IMR-90 (cell line): ENCODE results near the gene ACOXL. TPM values are rescaled to one million over a fixed set of nuclear protein-coding genes. Genes with fewer than 3 reads are reported as not detected.
A peak's percentile ranks its signal among the peaks of the same experiment; 100 is the strongest.

Source experiments
- ATAC-seq: fragments of 200-7000 bp; cut with Tn5 transposase; 2 replicates; pipeline ENCODE4 v1.9.1; 2020; ENCODE audit warnings: low read depth, mild to moderate bottlenecking, moderate library complexity
- BruUV-seq: library from RNA; stranded (reverse); fragments of 400-500 nt; replicated peaks from 2 replicates; lab custom pipeline; 2021; lab: Mats Ljungman, UMichigan
- CTCF ChIA-PET: fragments of 300-600 bp; formaldehyde crosslinking; extraction: SDS; loops from one replicate; lab custom pipeline; 2021; ENCODE audit warnings: antibody characterized with exemption; lab: Yijun Ruan, JAX
- POLR2A ChIA-PET: fragments of 300-600 bp; sonication (Branson Sonifier 250); formaldehyde crosslinking; loops from one replicate; lab custom pipeline; 2022; ENCODE audit warnings: antibody characterized with exemption; ENCODE audit not compliant: unreplicated experiment; lab: Charles Lee
- DNase-seq: peaks from one replicate; pipeline ENCODE4 v3.0.0; 2013
- H2AFZ ChIP-seq: replicated peaks from 2 replicates; pipeline ENCODE3; 2013; ENCODE audit warnings: low read length, mild to moderate bottlenecking; ENCODE audit not compliant: poor library complexity
- H2AK5ac ChIP-seq: 2 replicates; pipeline ENCODE4 v1.6.1; 2013; ENCODE audit warnings: low read depth, low read length, inconsistent platforms
- H2AK9ac ChIP-seq: replicated peaks from 2 replicates; pipeline ENCODE3; 2013; ENCODE audit warnings: mild to moderate bottlenecking, low read depth, low read length, moderate library complexity; ENCODE audit not compliant: poor library complexity
- H2BK120ac ChIP-seq: 2 replicates; pipeline ENCODE4 v1.6.1; 2013; ENCODE audit warnings: low read depth, low read length, inconsistent platforms
- H2BK15ac ChIP-seq: 3 replicates; pipeline ENCODE4 v1.6.1; 2013; ENCODE audit warnings: low read depth, low read length, inconsistent platforms
- H2BK20ac ChIP-seq: 2 replicates; pipeline ENCODE4 v1.6.1; 2013; ENCODE audit warnings: low read depth, mild to moderate bottlenecking, inconsistent platforms, low read length, moderate library complexity
- H2BK5ac ChIP-seq: 2 replicates; pipeline ENCODE4 v1.6.1; 2013; ENCODE audit warnings: mild to moderate bottlenecking, low read depth, low read length, inconsistent platforms; ENCODE audit not compliant: poor library complexity, severe bottlenecking
- H3K14ac ChIP-seq: replicated peaks from 2 replicates; pipeline ENCODE4 v1.6.1; 2013; ENCODE audit warnings: low read depth, low read length, inconsistent platforms
- H3K18ac ChIP-seq: 2 replicates; pipeline ENCODE4 v1.6.1; 2013; ENCODE audit warnings: low read depth, low read length, control low read depth
- H3K23ac ChIP-seq: 2 replicates; pipeline ENCODE4 v1.6.1; 2013; ENCODE audit warnings: low read depth, low read length, inconsistent platforms
- H3K27ac ChIP-seq: 2 replicates; pipeline ENCODE4 v1.5.1; 2013; ENCODE audit warnings: mild to moderate bottlenecking, control low read depth, low read length; ENCODE audit not compliant: insufficient read depth
- H3K27me3 ChIP-seq: 2 replicates; pipeline ENCODE4 v1.6.1; 2013; ENCODE audit warnings: low read length; ENCODE audit not compliant: control insufficient read depth, insufficient read depth
- H3K36me3 ChIP-seq: 2 replicates; pipeline ENCODE4 v1.6.1; 2013; ENCODE audit warnings: low read length, mixed read lengths; ENCODE audit not compliant: control insufficient read depth, insufficient read depth
- H3K4ac ChIP-seq: 2 replicates; pipeline ENCODE4 v1.6.1; 2013; ENCODE audit warnings: low read depth, low read length, inconsistent platforms
- H3K4me1 ChIP-seq: 2 replicates; pipeline ENCODE4 v1.6.1; 2013; ENCODE audit warnings: low read length, mixed read lengths; ENCODE audit not compliant: control insufficient read depth, insufficient read depth
- H3K4me2 ChIP-seq: 2 replicates; pipeline ENCODE4 v1.6.1; 2013; ENCODE audit warnings: low read depth, mild to moderate bottlenecking, control low read depth, low read length, moderate library complexity
- H3K4me3 ChIP-seq: 2 replicates; pipeline ENCODE4 v1.5.1; 2013; ENCODE audit warnings: low read depth, mild to moderate bottlenecking, control low read depth, low read length, moderate library complexity; ENCODE audit not compliant: insufficient read depth
- H3K56ac ChIP-seq: 2 replicates; pipeline ENCODE4 v1.6.1; 2013; ENCODE audit warnings: low read length, inconsistent platforms; ENCODE audit not compliant: insufficient read depth; ENCODE audit errors: extremely low read depth
- H3K79me1 ChIP-seq, 2 experiments: 2 replicates each; pipeline ENCODE4 v1.6.1; 2013; ENCODE audit warnings: low read length in 2 of 2, inconsistent platforms in 1 of 2, low read depth in 1 of 2
- H3K9ac ChIP-seq: 2 replicates; pipeline ENCODE4 v1.6.1; 2013; ENCODE audit warnings: low read depth, low read length, control low read depth
- H3K9me1 ChIP-seq: 2 replicates; pipeline ENCODE4 v1.6.1; 2013; ENCODE audit warnings: low read length, inconsistent platforms; ENCODE audit not compliant: insufficient read depth
- H3K9me3 ChIP-seq: 2 replicates; pipeline ENCODE4 v1.6.1; 2013; ENCODE audit warnings: low read length; ENCODE audit not compliant: control insufficient read depth, insufficient read depth
- H4K20me1 ChIP-seq: 2 replicates; pipeline ENCODE4 v1.6.1; 2013; ENCODE audit warnings: low read length, inconsistent platforms; ENCODE audit not compliant: insufficient read depth
- H4K5ac ChIP-seq: 2 replicates; pipeline ENCODE4 v1.6.1; 2013; ENCODE audit warnings: mild to moderate bottlenecking, low read depth, low read length, control low read depth
- H4K8ac ChIP-seq, 2 experiments: 2 replicates each; pipeline ENCODE4 v1.6.1; 2013; ENCODE audit warnings: low read depth in 2 of 2, low read length in 2 of 2, control low read depth in 1 of 2, inconsistent platforms in 1 of 2
- H4K91ac ChIP-seq: 2 replicates; pipeline ENCODE4 v1.6.1; 2013; ENCODE audit warnings: low read depth, low read length, inconsistent platforms; ENCODE audit not compliant: insufficient read depth
- FOS ChIP-seq: fragments of 150-350 bp; IDR thresholded peaks from 2 replicates; pipeline ENCODE4 v1.6.1; 2016; ENCODE audit warnings: low read depth, low read length
- WGBS, 2 experiments: methylation state at CpG; one replicate each; pipeline versions ENCODE4 v1.1.5 to v1.1.7; 2013; ENCODE audit warnings: missing lambda C conversion rate in 2 of 2; ENCODE audit not compliant: insufficient read length in 1 of 2; ENCODE audit errors: extremely low coverage in 2 of 2; 5-methylcytosine and 5-hydroxymethylcytosine counted together
- dilution Hi-C: fragments of 300-500 bp; cut with HindIII; formaldehyde crosslinking; loops from one replicate; pipeline ENCODE4 v1.14.3; 2018; ENCODE audit warnings: low sequenced_read_pairs; ENCODE audit not compliant: unreplicated experiment
- in situ Hi-C: fragments of 300-500 bp; cut with MboI; formaldehyde crosslinking; loops from 3 replicates; pipeline ENCODE4 v1.14.3; 2019; ENCODE audit warnings: low sequenced_read_pairs, inconsistent platforms, mixed read lengths
- intact Hi-C: fragments of 100-400 bp; cut with micrococcal nuclease; formaldehyde crosslinking; loops from 2 replicates; pipeline ENCODE4 v1.10.0; 2022
- polyA plus RNA-seq, 3 experiments: library from polyadenylated mRNA; depleted of rRNA; stranded (reverse); fragments of >200 nt; gene quantifications; 2 replicates each; pipeline ENCODE4 v1.2.3, GENCODE V29; 2012; ENCODE audit warnings: low replicate concordance in 1 of 3
- total RNA-seq: library from RNA; depleted of rRNA; stranded (reverse); fragments of >200 nt; gene quantifications from 2 replicates; pipeline ENCODE4 v1.2.3, GENCODE V29; 2012; rRNA removed
- TF ChIP-seq, protein P1 (sequence below): fragments of 150-350 bp; IDR thresholded peaks from 2 replicates; pipeline ENCODE4 v1.6.1; 2017; ENCODE audit warnings: mild to moderate bottlenecking, antibody characterized with exemption, low read length, low read depth

Gene ACOXL
- total and polyA plus RNA-seq, 2 of the 4 experiments (the other 2 are of a cell fraction) = not detected

DNA sequence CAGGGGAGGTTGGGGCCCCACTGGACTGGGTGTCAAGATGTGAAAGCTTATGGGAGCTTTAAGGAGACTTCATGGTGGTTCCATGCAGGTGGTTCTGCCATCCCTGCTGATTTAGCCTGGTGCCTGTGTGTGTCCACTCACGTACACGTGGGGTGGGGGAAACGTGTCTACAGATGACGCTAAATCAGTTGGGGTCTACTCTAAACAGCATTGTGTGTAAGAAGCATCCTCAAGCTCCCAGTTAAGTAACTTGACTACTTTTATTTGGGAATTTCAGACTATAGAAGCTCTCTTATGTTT lies 435.4 kb downstream of the ACOXL start:
- peaks cover 6% of the 10 kb centered on the region for H4K20me1 ChIP-seq
- no peak for ATAC-seq
- peak overlapping the region; percentile 33; the same call in 1 of the 2 replicates for H2BK20ac ChIP-seq
- no peak overlapping the region for H3K27ac ChIP-seq
- H3K4me3 ChIP-seq = no peak overlapping the region
- no peak overlapping the region for H3K56ac ChIP-seq
- H4K91ac ChIP-seq = no peak overlapping the region
- H3K18ac ChIP-seq = 0 out of 2 replicates have a peak overlapping the region, but pooled peaks have one; percentile 9
- intact Hi-C loops (no loop called here), dilution Hi-C loops (no loop called here), in situ Hi-C loops (no loop called here)
- ChIA-PET POLR2A (interaction anchor here (0.6 kb wide), 1 partner anchor 50 kb away, joined by 3 read pairs; no protein-coding TSS in a partner anchor), CTCF (interaction anchor here (0.6 kb wide), 1 partner anchor 985 kb away, joined by 5 read pairs; no protein-coding TSS in a partner anchor)
- peak overlapping the region; percentile 17; the same call in 1 of the 2 replicates for H3K4ac ChIP-seq
- no peak overlapping the region for H3K14ac ChIP-seq
- no peak overlapping the region for H3K9ac ChIP-seq
- no peak for DNase-seq
- peaks cover 11% of the 10 kb centered on the region for H3K4me1 ChIP-seq
- no TSS peak for BruUV-seq
- peaks cover 15% of the 10 kb centered on the region for H3K27me3 ChIP-seq
- no peak overlapping the region for H4K8ac ChIP-seq
- peak overlapping the region; percentile 25; the same call in 1 of the 3 replicates for H2BK15ac ChIP-seq
- H3K4me2 ChIP-seq = no peak overlapping the region; the same call in 1 of the 2 replicates
- H4K5ac ChIP-seq = no peak overlapping the region
- no peaks in the 10 kb centered on the region for H3K9me3 ChIP-seq
- H3K9me1 ChIP-seq = peaks cover 7% of the 10 kb centered on the region
- H2AK9ac ChIP-seq = no peak overlapping the region
- no peak for TF ChIP-seq FOS
- TF ChIP-seq, protein P1, sequence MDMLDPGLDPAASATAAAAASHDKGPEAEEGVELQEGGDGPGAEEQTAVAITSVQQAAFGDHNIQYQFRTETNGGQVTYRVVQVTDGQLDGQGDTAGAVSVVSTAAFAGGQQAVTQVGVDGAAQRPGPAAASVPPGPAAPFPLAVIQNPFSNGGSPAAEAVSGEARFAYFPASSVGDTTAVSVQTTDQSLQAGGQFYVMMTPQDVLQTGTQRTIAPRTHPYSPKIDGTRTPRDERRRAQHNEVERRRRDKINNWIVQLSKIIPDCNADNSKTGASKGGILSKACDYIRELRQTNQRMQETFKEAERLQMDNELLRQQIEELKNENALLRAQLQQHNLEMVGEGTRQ = no peak
- H3K79me1 ChIP-seq = no peaks in the 10 kb centered on the region; a peak in 1 of 4 replicates
- H3K23ac ChIP-seq = no peak overlapping the region
- H2BK120ac ChIP-seq = no peak overlapping the region
- peak overlapping the region; percentile 61; the same call in 1 of the 2 replicates for H2AK5ac ChIP-seq
- WGBS, 2 experiments = no CpG with 5 or more reads among the region's 4 CpGs
- no peak overlapping the region for H2AFZ ChIP-seq
- no peak overlapping the region for H2BK5ac ChIP-seq
- peaks cover 15% of the 10 kb centered on the region; the same call in 1 of the 2 replicates for H3K36me3 ChIP-seq

Other genes with a start within 250 kb of the ACOXL start
- 10.6 and 23.3 TPM in 2 replicates for gene RGPD6, start 155.4 kb upstream of the ACOXL start, total RNA-seq
- gene RGPD6, start 155.4 kb upstream of the ACOXL start, polyA plus RNA-seq (2012; rRNA removed) = 5.2 and 6.7 TPM in 2 replicates
- 43.4 and 45.8 TPM in 2 replicates for gene BUB1, start 54.5 kb upstream of the ACOXL start, total RNA-seq
- 17.6 and 19.6 TPM in 2 replicates for gene BUB1, start 54.5 kb upstream of the ACOXL start, polyA plus RNA-seq (2012; rRNA removed)